Choroid plexus epithelial cell (primary cell): ENCODE measurements around the gene GAGE10.

Experiments
- DNase-seq: peaks from one replicate; pipeline ENCODE4 v3.0.0-alpha.2; 2010; ENCODE audit warnings: low read depth
- H3K4me3 ChIP-seq: 2 replicates; pipeline ENCODE4 v1.5.1; 2011; ENCODE audit warnings: low read depth, mild to moderate bottlenecking, control low read depth, low read length, moderate library complexity
- TF ChIP-seq, protein P1 (sequence below): conservative IDR thresholded peaks from 2 replicates; pipeline ENCODE4 v1.5.1; 2011; ENCODE audit warnings: low read depth, mild to moderate bottlenecking, control low read depth, inconsistent platforms, low read length, moderate library complexity

Gene GAGE10

DNA sequence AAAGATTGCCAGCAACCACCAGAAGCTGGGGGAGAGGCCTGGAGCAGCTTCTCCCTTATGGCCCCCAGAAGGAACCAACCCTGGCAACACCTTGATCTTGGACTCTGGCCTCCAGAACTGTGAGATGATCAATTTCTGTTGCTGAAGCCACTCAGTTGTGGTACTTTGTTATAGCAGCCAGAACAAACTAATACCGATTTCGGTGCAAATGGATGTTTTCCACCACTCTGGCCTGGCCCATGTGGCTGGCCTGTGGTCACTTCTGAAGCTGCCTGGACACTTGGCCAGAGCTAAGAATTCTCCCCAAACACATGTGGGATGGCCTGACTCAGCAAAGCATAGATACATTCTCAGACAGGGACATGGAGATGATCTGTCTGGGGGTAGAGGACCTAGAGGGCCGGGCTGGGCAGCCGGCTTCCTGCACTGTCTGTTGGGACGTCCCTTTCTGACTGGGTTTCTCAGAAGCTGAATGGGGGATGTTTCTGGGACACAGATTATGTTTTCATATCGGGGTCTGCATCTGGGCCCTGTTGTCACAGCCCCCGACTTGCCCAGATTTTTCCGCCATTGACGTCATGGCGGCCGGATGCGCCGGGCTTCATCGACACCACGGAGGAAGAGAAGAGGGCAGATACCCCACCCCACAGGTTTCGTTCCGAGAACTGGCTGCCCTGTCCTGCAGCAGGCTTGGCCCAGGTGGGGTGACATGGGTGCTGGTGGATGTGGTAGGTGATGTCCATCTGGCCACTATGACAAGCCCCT is 43.0 kb upstream of the GAGE10 start:
- no peak for DNase-seq
- H3K4me3 ChIP-seq = no peak overlapping the region
- TF ChIP-seq, protein P1, sequence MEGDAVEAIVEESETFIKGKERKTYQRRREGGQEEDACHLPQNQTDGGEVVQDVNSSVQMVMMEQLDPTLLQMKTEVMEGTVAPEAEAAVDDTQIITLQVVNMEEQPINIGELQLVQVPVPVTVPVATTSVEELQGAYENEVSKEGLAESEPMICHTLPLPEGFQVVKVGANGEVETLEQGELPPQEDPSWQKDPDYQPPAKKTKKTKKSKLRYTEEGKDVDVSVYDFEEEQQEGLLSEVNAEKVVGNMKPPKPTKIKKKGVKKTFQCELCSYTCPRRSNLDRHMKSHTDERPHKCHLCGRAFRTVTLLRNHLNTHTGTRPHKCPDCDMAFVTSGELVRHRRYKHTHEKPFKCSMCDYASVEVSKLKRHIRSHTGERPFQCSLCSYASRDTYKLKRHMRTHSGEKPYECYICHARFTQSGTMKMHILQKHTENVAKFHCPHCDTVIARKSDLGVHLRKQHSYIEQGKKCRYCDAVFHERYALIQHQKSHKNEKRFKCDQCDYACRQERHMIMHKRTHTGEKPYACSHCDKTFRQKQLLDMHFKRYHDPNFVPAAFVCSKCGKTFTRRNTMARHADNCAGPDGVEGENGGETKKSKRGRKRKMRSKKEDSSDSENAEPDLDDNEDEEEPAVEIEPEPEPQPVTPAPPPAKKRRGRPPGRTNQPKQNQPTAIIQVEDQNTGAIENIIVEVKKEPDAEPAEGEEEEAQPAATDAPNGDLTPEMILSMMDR = no peak

DNA sequence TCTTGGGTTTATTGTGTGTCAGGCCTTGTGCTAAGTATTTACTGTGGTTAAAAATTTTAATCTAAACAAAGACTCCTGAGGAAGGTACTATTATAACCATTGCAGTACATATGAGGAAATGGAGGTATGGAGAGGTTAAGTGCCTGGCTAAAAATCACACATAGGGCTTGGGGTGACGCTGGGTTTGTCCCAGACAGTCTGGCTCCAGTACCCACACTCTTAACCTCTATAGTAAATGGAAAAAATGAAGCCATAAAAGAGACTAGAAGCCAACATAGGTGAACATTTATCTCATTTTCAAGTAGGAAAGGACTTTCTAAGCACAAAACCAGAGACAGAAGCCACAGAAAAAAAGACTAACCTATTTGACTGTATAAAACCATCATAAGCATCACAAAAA is 40.8 kb upstream of the GAGE10 start:
- DNase-seq = no peak
- TF ChIP-seq, protein P1 = no peak
- H3K4me3 ChIP-seq = no peak overlapping the region

DNA sequence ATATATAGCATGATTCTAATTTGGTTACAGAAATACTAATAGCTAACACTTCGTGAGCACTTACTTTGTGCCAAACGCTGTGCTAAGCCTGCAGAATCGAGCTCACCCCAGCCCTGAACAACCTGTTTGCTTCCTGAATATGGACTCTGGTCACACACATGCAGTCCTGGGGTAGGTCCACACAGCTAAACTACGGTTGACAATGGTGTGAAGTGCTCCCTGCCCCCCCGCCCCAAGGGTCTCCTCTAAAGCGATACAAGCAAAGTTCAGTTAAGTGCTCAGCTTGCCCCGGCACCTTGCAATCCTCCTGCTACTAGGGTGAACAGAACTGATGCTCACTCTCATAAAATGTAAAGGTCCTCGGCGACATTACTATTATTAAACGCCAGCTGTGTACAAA is 39.8 kb upstream of the GAGE10 start:
- H3K4me3 ChIP-seq = no peak overlapping the region
- no peak for DNase-seq
- TF ChIP-seq, protein P1 = no peak

DNA sequence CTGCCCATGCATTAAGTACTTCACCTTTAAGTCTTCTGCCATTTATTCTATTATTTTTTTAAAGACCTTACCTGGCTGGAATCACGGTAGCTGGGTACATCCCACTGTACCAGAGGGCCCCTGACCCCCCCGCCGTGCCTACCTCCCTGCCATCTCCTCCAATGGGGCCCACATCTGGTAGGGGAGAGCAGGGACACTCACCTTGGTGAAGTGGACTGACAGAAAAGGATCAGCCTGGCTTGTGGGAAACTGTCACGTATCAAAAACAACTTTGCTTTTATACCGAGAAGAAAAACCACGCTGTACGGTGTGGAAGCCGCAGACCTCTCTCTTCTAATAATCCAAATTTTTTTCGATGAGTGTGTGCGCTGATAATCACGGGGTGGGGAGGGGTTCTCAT is 39.0 kb upstream of the GAGE10 start, which contains the start of gene FOXP3:
FOXP3 (minus strand) TSS at position 251 of the 400 bp plus-strand sequence. CDS start 6,205 bp downstream, outside the sequence.
- no peak for DNase-seq
- TF ChIP-seq, protein P1 = no peak
- no peak within 1 kb of the TSS for H3K4me3 ChIP-seq

DNA sequence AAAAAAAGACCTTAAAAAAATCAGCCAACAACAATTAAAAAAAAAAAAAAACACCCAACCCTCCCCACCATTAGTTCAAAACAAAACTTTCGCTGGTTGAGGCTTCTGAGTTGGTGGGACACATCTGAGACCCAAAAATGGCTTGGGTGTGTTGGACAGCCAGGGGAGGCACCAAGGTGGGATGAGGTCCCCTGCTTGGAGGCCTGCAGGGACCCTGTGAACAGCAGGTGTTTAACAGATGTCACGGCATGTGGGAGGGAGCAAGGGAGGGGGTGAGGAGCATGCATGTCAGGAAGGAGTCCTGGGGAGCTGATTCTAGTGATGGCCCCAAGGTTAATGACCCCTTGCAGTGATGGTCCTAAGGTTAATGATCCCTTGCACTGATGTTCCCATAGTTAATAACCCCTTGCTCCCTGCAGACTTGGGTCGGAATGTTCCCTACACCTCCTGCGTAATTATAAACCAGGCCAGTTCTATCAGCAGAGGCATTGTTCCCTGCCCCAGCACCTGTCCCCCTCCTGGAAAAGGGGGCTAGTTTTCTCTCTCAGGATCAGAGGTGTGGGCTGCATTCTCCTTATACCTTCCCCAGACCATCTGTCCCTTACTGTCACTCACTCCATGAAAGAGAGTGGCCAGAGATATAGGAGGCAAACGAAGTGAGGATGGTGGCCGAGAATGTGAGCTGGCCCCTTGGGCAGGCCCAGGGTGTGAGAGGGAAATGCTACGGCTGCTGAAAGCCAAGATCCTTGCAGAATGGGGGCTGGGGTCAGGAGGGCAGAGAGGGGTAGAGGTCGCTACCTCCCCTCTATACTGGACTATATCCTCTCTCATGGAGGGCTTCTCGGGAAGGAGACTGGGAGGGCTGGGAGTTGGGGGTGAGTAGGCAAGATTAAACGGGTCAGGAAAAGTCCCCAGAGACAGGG is 36.7 kb upstream of the GAGE10 start:
- TF ChIP-seq, protein P1 = no peak
- DNase-seq = no peak
- no peak overlapping the region for H3K4me3 ChIP-seq

DNA sequence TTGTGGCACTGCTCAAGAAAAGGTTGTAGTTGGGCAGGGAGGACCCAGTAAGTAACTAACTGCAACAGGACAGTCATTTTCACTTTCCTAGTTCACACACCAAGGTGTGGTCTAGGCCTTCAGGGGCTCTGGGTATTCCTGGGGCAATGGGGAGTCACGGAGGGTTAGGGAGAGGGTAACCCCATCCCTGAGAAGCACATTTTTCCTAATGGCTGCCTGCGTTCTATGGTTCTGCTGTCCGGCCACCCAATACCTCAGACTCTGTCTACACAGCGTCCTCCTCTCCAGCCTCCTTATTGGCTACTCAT is 34.8 kb upstream of the GAGE10 start:
- TF ChIP-seq, protein P1 = no peak
- H3K4me3 ChIP-seq = peak overlapping the region; percentile 60
- DNase-seq = peak; percentile 10
